AG04450 (cell line): ENCODE results near the gene TFF2. TPM values are rescaled to one million over a fixed set of nuclear protein-coding genes. Genes with fewer than 3 reads are reported as not detected.

ENCODE experiments used
- CTCF ChIA-PET: fragments of 300-600, 350-600 bp; formaldehyde crosslinking; extraction: SDS; loops from one replicate; lab custom pipeline; 2022; ENCODE audit warnings: antibody characterized with exemption, inconsistent platforms; lab: Charles Lee
- POLR2A ChIA-PET: fragments of 350-600 bp; formaldehyde crosslinking; extraction: SDS; loops from one replicate; lab custom pipeline; 2021; ENCODE audit warnings: antibody characterized with exemption, inconsistent platforms; lab: Yijun Ruan, JAX
- DNase-seq: peaks from one replicate; pipeline ENCODE4 v3.0.0-alpha.2; 2011; ENCODE audit warnings: low read depth, low spot score
- H3K27ac ChIP-seq: one replicate; pipeline ENCODE4 v1.5.1; 2012; ENCODE audit warnings: low read depth, low read length, control low read depth
- H3K27me3 ChIP-seq: one replicate; pipeline ENCODE4 v1.6.0; 2012; ENCODE audit warnings: low read length; ENCODE audit not compliant: control insufficient read depth, insufficient read depth
- H3K4me3 ChIP-seq: 2 replicates; pipeline ENCODE4 v1.5.1; 2011; ENCODE audit warnings: mild to moderate bottlenecking, low read depth, low read length, control low read depth
- H3K9me3 ChIP-seq: 2 replicates; pipeline ENCODE4 v1.5.1; 2012; ENCODE audit warnings: low read length; ENCODE audit not compliant: control insufficient read depth, insufficient read depth
- CTCF ChIP-seq: IDR thresholded peaks from 2 replicates; pipeline ENCODE4 v1.5.1; 2011; ENCODE audit warnings: low read depth, low read length, control low read depth, inconsistent platforms
- polyA plus RNA-seq: library from polyadenylated mRNA; depleted of rRNA; stranded (reverse); fragments of >200 nt; gene quantifications from 2 replicates; pipeline ENCODE4 v1.2.3, GENCODE V29; 2011

Gene TFF2
- polyA plus RNA-seq, 1 experiment, result not detected

GRCh38 chr21:42304556-42305454 is 46.0 kb downstream of the TFF2 start:
- Histone ChIP-seq H3K27me3 (peaks cover 7% of the 10 kb centered on the region), H3K9me3 (no peaks in the 10 kb centered on the region; the same call in 1 of the 2 replicates), H3K27ac (no peak overlapping the region), H3K4me3 (no peak overlapping the region)
- ChIA-PET CTCF (no interaction called here), POLR2A (no interaction called here)
- DNase-seq, result no peak
- no peak for TF ChIP-seq CTCF

GRCh38 chr21:42303443-42303842 is 47.4 kb downstream of the TFF2 start:
- Histone ChIP-seq H3K9me3 (no peaks in the 10 kb centered on the region; the same call in 1 of the 2 replicates), H3K27ac (no peak overlapping the region), H3K4me3 (no peak overlapping the region), H3K27me3 (peaks cover 4% of the 10 kb centered on the region)
- no peak for DNase-seq
- no peak for TF ChIP-seq CTCF
- ChIA-PET CTCF (no interaction called here), POLR2A (no interaction called here)

GRCh38 chr21:42302794-42303193 is 48.0 kb downstream of the TFF2 start:
- no peak overlapping the region for H3K4me3 ChIP-seq
- H3K27ac ChIP-seq, result no peak overlapping the region
- TF ChIP-seq CTCF, result no peak
- CTCF ChIA-PET, result no interaction called here
- no peak for DNase-seq
- H3K9me3 ChIP-seq, result no peaks in the 10 kb centered on the region; the same call in 1 of the 2 replicates
- peaks cover 4% of the 10 kb centered on the region for H3K27me3 ChIP-seq
- POLR2A ChIA-PET, result no interaction called here

GRCh38 chr21:42302076-42302650 is 48.6 kb downstream of the TFF2 start:
- Histone ChIP-seq H3K4me3 (no peak overlapping the region), H3K27me3 (peaks cover 4% of the 10 kb centered on the region), H3K9me3 (no peaks in the 10 kb centered on the region; the same call in 1 of the 2 replicates), H3K27ac (no peak overlapping the region)
- POLR2A ChIA-PET, result no interaction called here
- TF ChIP-seq CTCF, result no peak
- DNase-seq, result no peak
- CTCF ChIA-PET, result no interaction called here

GRCh38 chr21:42301371-42302075 is 49.3 kb downstream of the TFF2 start:
- DNase-seq, result no peak
- POLR2A ChIA-PET, result no interaction called here

More at GRCh38 chr21:42301371-42302075, 49.3 kb downstream of the TFF2 start:
- TF ChIP-seq CTCF, result no peak
- Histone ChIP-seq H3K9me3 (no peaks in the 10 kb centered on the region; the same call in 1 of the 2 replicates), H3K4me3 (no peak overlapping the region), H3K27ac (no peak overlapping the region), H3K27me3 (peaks cover 2% of the 10 kb centered on the region)
- CTCF ChIA-PET, result no interaction called here
